SHP77 treated with DMSO at 0.1 percent for 48 hours (cell line): ENCODE measurements around the gene ZCCHC17.
"Not testable (repeated sequence)": the region's sequence is repeated elsewhere in the genome, so short reads cannot be mapped to it uniquely, and the experiment has no call there.

Experiments
- DNase-seq: peaks from one replicate; lab custom pipeline; 2025; lab: John Stamatoyannopoulos, UW

Gene ZCCHC17

GRCh38 chr1:31296486-31297276 is at the start of gene ZCCHC17, which contains the start of gene SNRNP40:
Gene ZCCHC17 (plus strand): TSS chr1:31297032. CDS start chr1:31310099, 13,067 bp downstream.
Gene SNRNP40 (minus strand): TSS chr1:31296788. CDS start chr1:31296751, 37 bp downstream.
- DNase-seq = peak; percentile 100

GRCh38 chr1:31248276-31248675 is 48.6 kb upstream of the ZCCHC17 start:
- DNase-seq = no peak

GRCh38 chr1:31249854-31250253 is 47.0 kb upstream of the ZCCHC17 start:
- DNase-seq = no peak

GRCh38 chr1:31257213-31257612 is 39.6 kb upstream of the ZCCHC17 start:
- no peak for DNase-seq

- DNase-seq = no peak
Measured at GRCh38 chr1:31258581-31258980, 38.3 kb upstream of the ZCCHC17 start.

GRCh38 chr1:31259746-31260145 is 37.1 kb upstream of the ZCCHC17 start:
- DNase-seq = no peak

GRCh38 chr1:31261916-31262315 is 34.9 kb upstream of the ZCCHC17 start:
- no peak for DNase-seq

GRCh38 chr1:31262393-31262792 is 34.4 kb upstream of the ZCCHC17 start:
- DNase-seq = not testable (repeated sequence)

- DNase-seq = no peak
Measured at GRCh38 chr1:31263408-31263807, 33.4 kb upstream of the ZCCHC17 start.

GRCh38 chr1:31264790-31265386 is 31.9 kb upstream of the ZCCHC17 start:
- no peak for DNase-seq

- DNase-seq = no peak
Measured at GRCh38 chr1:31266547-31266946, 30.3 kb upstream of the ZCCHC17 start.

- DNase-seq = no peak
Measured at GRCh38 chr1:31272369-31272768, 24.5 kb upstream of the ZCCHC17 start.

- no peak for DNase-seq
Measured at GRCh38 chr1:31273619-31274018, 23.2 kb upstream of the ZCCHC17 start.

GRCh38 chr1:31282426-31282825 is 14.4 kb upstream of the ZCCHC17 start:
- DNase-seq = not testable (repeated sequence)

GRCh38 chr1:31287791-31288190 is 9.0 kb upstream of the ZCCHC17 start:
- not testable (repeated sequence) for DNase-seq

GRCh38 chr1:31289021-31289420 is 7.8 kb upstream of the ZCCHC17 start:
- DNase-seq = no peak

GRCh38 chr1:31295874-31296485 is 852 bp upstream of the ZCCHC17 start:
- no peak for DNase-seq

- DNase-seq = no peak
Measured at GRCh38 chr1:31297277-31298247, 730 bp downstream of the ZCCHC17 start.

GRCh38 chr1:31299365-31299764 is 2.5 kb downstream of the ZCCHC17 start:
- no peak for DNase-seq

GRCh38 chr1:31300193-31300592 is 3.4 kb downstream of the ZCCHC17 start:
- DNase-seq = no peak

- no peak for DNase-seq
Measured at GRCh38 chr1:31302709-31303441, 6.0 kb downstream of the ZCCHC17 start.
